GM11168 (cell line): ENCODE data around the gene FGF9.

Experiments
- in situ Hi-C: fragments of 300-500 bp; cut with MboI; formaldehyde crosslinking; loops from one replicate; pipeline ENCODE4 v1.12.0; 2022; ENCODE audit warnings: low sequenced_read_pairs; ENCODE audit not compliant: unreplicated experiment

Gene FGF9

GRCh38 chr13:21703846-21704245 lies 33.0 kb downstream of the FGF9 start:
- in situ Hi-C loops = no loop called here

GRCh38 chr13:21707586-21707985 lies 36.7 kb downstream of the FGF9 start:
- in situ Hi-C loops = no loop called here

- in situ Hi-C loops = no loop called here
These were observed 38.8 kb downstream of the FGF9 start for GRCh38 chr13:21709697-21710096.

GRCh38 chr13:21710163-21710562 lies 39.3 kb downstream of the FGF9 start:
- in situ Hi-C loops = no loop called here

GRCh38 chr13:21717817-21718216 lies 46.9 kb downstream of the FGF9 start:
- in situ Hi-C loops = no loop called here

- in situ Hi-C loops = no loop called here
These were observed 48.6 kb downstream of the FGF9 start for GRCh38 chr13:21719463-21719862.

- in situ Hi-C loops = no loop called here
These were observed 53.1 kb downstream of the FGF9 start for GRCh38 chr13:21723807-21724505.

- in situ Hi-C loops = no loop called here
These were observed 59.5 kb downstream of the FGF9 start for GRCh38 chr13:21730186-21730880.

- in situ Hi-C loops = no loop called here
These were observed 62.8 kb downstream of the FGF9 start for GRCh38 chr13:21733475-21734263.

GRCh38 chr13:21734961-21735360 lies 64.1 kb downstream of the FGF9 start:
- in situ Hi-C loops = no loop called here

GRCh38 chr13:21735701-21736401 lies 65.0 kb downstream of the FGF9 start:
- in situ Hi-C loops = no loop called here

GRCh38 chr13:21736926-21737325 lies 66.1 kb downstream of the FGF9 start:
- in situ Hi-C loops = no loop called here

- in situ Hi-C loops = no loop called here
These were observed 67.8 kb downstream of the FGF9 start for GRCh38 chr13:21738630-21739029.

- in situ Hi-C loops = no loop called here
These were observed 68.9 kb downstream of the FGF9 start for GRCh38 chr13:21739771-21740170.

GRCh38 chr13:21741396-21741979 lies 70.6 kb downstream of the FGF9 start:
- in situ Hi-C loops = no loop called here

GRCh38 chr13:21742096-21742495 lies 71.2 kb downstream of the FGF9 start:
- in situ Hi-C loops = no loop called here

- in situ Hi-C loops = no loop called here
These were observed 73.3 kb downstream of the FGF9 start for GRCh38 chr13:21744149-21744548.

- in situ Hi-C loops = no loop called here
These were observed 74.4 kb downstream of the FGF9 start for GRCh38 chr13:21745307-21745706.

- in situ Hi-C loops = no loop called here
These were observed 76.6 kb downstream of the FGF9 start for GRCh38 chr13:21747456-21747855.

GRCh38 chr13:21748166-21748565 lies 77.3 kb downstream of the FGF9 start:
- in situ Hi-C loops = no loop called here
